NCI-H510A treated with DMSO at 0.1 percent for 48 hours (cell line): ENCODE data around the gene AOX1.
A peak's percentile ranks its signal among the peaks of the same experiment; 100 is the strongest.
"Not testable (repeated sequence)": the region's sequence is repeated elsewhere in the genome, so short reads cannot be mapped to it uniquely, and the experiment has no call there.

Experiments
- DNase-seq: peaks from one replicate; lab custom pipeline; 2025; lab: John Stamatoyannopoulos, UW

The AOX1 gene

DNA sequence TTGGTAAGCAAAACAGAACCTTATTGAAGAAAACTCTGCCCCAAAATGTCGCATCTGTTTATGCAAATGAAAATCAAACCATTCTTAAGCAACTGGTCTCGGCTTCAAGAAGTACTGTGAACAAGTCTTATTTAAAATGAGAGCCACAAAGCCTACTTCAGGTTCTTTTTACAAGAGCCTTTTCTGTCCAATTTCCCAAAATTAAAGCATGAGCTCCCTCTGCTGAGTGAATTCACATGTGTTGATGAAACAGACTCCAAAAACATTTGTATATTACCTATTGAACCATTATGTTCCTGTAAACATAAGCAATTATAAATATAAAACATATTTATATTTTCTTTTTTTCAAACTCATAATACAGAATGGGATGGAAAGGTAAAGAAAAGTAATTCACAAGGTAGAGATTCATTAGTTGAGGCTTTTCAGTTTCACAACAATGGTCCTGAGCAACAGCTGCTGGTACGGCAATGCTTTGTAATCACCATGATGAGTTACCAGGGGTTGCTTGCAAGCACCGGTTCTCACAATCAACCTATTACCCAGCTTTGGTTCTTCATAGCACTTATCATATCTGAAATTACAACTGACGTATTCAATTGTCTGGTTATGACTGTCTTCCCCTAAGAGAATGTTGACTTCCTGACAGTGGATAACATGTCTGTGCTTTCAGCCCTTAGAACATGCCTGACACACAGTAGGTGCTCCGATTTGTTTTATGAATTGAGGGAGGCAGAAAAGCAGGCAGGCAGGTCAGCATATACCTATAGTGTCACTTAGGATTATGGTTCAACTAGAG lies 117.5 kb downstream of the AOX1 start:
- DNase-seq, result peak; percentile 33

DNA sequence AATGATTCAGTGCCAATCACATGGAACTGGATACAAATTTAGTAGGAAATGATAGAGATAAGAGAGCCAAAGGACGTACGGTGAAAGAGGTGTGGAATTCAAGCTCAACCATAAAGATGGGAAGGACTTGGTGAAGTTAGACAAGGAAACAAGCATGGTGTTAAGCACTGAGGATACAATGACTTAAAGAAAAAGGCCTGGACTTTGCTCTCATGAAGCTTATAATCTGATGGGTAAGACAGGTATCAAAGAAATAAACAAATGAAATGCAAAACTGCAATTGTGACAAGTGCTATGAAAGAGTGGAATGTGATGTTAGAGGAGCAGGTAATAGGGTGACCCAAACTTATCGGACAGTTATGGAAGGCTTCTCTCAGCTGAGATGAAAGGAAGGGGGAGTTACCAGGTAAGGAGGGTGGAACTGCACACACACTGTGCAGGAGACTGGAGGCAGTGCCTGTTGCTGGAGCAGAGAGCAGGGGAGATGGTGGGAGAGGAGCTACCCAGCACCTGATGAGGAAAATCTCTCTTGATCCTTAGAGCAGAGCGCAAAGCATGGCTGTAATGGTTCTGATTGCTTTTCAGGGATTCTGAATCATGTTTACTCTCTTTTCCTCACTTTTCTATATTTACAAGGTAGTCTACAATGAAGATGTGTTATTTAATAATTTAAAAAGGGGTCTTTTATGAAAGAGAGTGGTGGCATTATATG lies 118.3 kb downstream of the AOX1 start:
- no peak for DNase-seq

DNA sequence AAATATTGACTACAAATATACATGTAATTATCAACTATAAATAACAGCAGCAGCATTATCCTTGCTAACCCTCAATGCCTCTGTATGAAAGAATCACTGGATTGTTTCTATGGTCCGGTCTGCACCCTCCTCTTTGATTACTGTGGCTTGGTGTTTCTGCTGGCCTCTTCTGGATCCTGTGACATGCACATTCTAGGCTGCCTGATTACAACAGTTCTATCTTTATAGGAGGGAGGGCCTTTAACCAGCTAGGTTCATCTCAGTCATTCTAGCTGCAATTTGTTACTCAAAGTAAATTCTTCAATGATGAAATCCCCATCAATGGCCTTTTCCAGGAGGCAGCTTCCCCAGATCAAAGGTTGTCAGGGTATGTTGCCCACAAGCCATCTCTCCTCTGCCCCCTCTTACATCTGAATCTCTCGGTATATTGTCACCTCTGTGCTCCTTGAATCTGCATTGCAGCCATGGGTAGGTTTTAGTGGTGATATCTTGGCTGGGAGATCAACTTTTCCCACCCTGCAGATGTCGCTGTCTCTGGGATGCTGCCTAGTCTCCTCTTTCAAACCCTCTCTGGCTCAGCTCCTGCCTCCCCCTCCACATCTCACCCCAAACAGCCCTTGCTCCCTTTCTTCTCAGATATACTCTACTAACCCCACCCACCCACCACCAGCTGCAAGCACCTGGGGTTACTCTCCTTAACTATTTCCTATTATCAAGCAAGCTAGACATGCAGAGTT lies 119.7 kb downstream of the AOX1 start:
- no peak for DNase-seq

DNA sequence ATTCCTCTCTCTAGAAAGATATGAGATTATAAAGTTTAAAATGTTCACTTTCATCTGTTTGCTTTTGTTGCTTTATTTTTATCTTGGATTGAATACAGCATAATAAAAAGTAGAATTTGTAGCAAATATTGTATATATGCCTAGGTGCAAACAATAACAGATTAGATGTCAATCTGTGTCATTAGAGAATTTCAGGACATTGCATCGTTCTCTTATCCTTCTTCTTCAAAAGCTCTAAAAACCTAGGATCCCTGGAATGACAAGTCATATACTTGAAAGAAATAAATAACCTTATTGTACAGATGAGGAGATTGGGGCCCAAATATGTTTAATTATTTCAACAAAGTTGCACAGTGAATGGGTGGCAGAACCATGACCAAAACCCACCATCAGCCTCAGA lies 123.1 kb downstream of the AOX1 start:
- no peak for DNase-seq

DNA sequence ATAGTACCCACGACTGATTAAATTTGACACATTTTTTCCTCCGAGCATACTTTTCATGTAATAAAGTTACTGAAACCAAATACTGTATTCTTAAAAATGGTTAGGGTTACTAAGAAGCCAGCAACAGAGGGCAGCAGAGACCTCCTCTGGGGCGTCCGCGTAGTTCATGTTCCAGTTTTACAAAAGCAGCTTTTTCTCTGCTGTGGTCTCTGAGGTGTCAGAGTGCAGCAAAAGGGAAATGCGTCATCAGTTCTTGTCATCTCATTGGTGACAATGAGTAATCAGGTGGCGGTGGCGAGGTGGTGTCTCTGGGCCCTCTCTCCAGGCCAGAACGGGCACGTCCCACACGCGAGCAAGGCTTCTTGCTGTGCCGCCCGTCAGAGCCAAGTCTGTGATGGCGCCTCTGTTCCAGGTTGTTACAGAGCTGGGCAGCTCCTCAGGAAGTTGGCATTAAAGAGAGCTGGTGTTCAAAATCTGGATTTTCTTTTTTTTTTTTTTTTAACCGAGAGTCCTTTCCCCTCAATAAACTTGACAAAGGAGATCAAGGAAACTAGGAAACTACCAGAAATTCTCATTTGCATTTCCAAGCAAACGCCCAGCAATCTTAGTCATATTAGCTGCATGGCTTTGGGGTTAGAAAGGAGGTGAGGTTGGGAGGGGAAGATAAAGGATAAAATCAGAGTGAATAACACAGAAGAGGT lies 127.3 kb downstream of the AOX1 start:
- peak; percentile 88 for DNase-seq

DNA sequence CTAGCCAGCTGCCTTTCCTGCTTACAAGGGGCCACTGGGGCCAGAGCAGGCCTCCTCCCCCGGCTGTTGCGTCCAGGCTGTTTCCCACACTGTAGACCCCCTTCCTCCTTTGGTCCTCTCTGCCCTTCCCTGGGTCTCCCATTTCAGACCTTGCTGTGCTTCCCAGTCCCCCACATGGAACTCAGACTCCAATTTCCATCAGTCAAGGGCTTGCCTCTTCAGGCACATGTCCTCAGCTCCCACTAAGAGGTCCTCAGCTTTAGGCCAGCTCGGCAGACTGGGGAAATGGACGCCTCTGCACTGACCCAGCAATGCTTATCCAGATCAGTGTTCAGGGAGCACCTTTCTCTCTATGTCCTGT lies 127.9 kb downstream of the AOX1 start:
- DNase-seq, result no peak

DNA sequence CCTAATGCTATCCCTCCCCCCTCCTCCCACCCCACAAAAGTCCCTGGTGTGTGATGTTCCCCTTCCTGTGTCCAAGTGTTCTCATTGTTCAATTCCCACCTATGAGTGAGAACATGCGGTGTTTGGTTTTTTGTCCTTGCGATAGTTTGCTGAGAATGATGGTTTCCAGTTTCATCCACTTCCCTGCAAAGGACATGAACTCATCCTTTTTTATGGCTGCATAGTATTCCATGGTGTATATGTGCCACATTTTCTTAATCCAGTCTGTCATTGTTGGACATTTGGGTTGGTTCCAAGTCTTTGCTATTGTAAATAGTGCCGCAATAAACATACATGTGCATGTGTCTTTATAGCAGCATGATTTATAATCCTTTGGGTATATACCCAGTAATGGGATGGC lies 129.2 kb downstream of the AOX1 start:
- DNase-seq, result not testable (repeated sequence)

DNA sequence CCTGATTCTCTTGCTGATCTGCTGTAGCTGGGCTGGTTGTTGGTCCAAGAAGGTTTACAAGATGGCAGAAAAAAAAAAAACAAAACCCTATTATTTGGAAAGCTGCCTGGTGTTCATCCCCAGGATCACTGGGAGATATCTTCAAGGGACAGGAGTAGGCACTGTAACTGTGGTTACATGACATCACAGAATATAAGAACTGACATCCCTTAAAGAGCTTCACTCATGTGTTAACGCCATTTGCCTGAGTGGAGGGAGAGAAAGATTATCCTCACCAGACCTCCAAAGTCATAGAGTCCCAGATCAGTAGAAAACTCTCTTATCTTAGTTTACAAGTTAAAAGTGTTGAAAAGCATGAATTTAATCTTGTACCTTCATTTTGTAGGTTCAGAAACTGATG lies 130.6 kb downstream of the AOX1 start:
- no peak for DNase-seq
